Stimulated activated CD4-positive, alpha-beta T cell treated with anti-CD3 and anti-CD28 coated beads, Interleukin-2, amount 100 ng/mL, for 24 hours (primary cell): ENCODE measurements around the gene LRRC63.
"Not testable (repeated sequence)": the region's sequence is repeated elsewhere in the genome, so short reads cannot be mapped to it uniquely, and the experiment has no call there.

Source experiments
- DNase-seq, 2 donors: peaks; one replicate each; pipeline ENCODE4 v3.0.0-alpha.2; 2020

LRRC63 gene

GRCh38 chr13:46182491-46182877, 29.2 kb upstream of the LRRC63 start:
- DNase-seq: no peak

GRCh38 chr13:46183018-46183946, 28.4 kb upstream of the LRRC63 start:
- no peak for DNase-seq

- peak; percentile 82 to 85 for DNase-seq
Measured at GRCh38 chr13:46184277-46184699, 27.4 kb upstream of the LRRC63 start.

GRCh38 chr13:46185634-46186033, 26.1 kb upstream of the LRRC63 start:
- DNase-seq: no peak

GRCh38 chr13:46192412-46192811, 19.3 kb upstream of the LRRC63 start:
- DNase-seq: no peak

GRCh38 chr13:46195016-46195415, 16.7 kb upstream of the LRRC63 start:
- no peak for DNase-seq

GRCh38 chr13:46197299-46198048, 14.3 kb upstream of the LRRC63 start:
- no peak for DNase-seq

GRCh38 chr13:46198696-46199193, 13.0 kb upstream of the LRRC63 start:
- DNase-seq: no peak

GRCh38 chr13:46202188-46202795, 9.4 kb upstream of the LRRC63 start:
- DNase-seq: no peak

GRCh38 chr13:46202966-46203365, 8.8 kb upstream of the LRRC63 start:
- no peak for DNase-seq

GRCh38 chr13:46206143-46206542, 5.6 kb upstream of the LRRC63 start:
- DNase-seq: no peak

GRCh38 chr13:46207828-46208227, 3.9 kb upstream of the LRRC63 start:
- no peak for DNase-seq

GRCh38 chr13:46210362-46211083, 1.2 kb upstream of the LRRC63 start:
- DNase-seq: no peak

- peak; percentile 19 to 25 for DNase-seq
Measured at GRCh38 chr13:46211116-46211482, 629 bp upstream of the LRRC63 start.

- DNase-seq: no peak
Measured at GRCh38 chr13:46213242-46213641, 1.5 kb downstream of the LRRC63 start.

- not testable (repeated sequence) for DNase-seq
Measured at GRCh38 chr13:46214741-46215140, 3.0 kb downstream of the LRRC63 start.

- DNase-seq: not testable (repeated sequence)
Measured at GRCh38 chr13:46220234-46220633, 8.5 kb downstream of the LRRC63 start.

- no peak for DNase-seq
Measured at GRCh38 chr13:46229251-46229650, 17.5 kb downstream of the LRRC63 start.

- DNase-seq: no peak
Measured at GRCh38 chr13:46232281-46232680, 20.6 kb downstream of the LRRC63 start.

- DNase-seq: no peak
Measured at GRCh38 chr13:46235286-46235685, 23.6 kb downstream of the LRRC63 start.

- no peak for DNase-seq
Measured at GRCh38 chr13:46265292-46265691, 53.6 kb downstream of the LRRC63 start.

- no peak for DNase-seq
Measured at GRCh38 chr13:46267166-46267565, 55.4 kb downstream of the LRRC63 start.

GRCh38 chr13:46270416-46270815, 58.7 kb downstream of the LRRC63 start:
- DNase-seq: no peak
